SHP77 treated with DMSO at 0.1 percent for 48 hours (cell line): Measurements from ENCODE around the gene RBM20.

Source experiments
- DNase-seq: peaks from one replicate; lab custom pipeline; 2025; lab: John Stamatoyannopoulos, UW

The RBM20 gene

DNA sequence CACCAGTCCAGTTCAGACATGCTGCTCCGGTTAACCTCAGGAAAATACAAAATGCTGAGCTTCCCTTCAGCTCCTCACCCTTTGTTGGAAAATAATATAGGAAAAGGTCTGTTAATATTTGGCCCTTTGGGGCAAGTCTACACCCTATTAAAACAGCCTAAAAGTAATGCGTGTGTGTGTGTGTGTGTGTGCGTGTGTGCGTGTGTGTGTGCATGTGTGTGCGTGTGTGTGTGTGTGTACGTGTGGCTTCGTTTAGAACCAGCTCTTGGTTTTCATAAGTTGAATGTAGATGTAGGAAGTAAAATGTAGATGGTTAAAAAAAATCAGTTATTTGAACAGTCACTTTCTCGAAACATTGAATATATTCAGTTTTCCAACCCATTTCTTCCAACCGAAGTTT lies 166.5 kb downstream of the RBM20 start:
- no peak for DNase-seq

DNA sequence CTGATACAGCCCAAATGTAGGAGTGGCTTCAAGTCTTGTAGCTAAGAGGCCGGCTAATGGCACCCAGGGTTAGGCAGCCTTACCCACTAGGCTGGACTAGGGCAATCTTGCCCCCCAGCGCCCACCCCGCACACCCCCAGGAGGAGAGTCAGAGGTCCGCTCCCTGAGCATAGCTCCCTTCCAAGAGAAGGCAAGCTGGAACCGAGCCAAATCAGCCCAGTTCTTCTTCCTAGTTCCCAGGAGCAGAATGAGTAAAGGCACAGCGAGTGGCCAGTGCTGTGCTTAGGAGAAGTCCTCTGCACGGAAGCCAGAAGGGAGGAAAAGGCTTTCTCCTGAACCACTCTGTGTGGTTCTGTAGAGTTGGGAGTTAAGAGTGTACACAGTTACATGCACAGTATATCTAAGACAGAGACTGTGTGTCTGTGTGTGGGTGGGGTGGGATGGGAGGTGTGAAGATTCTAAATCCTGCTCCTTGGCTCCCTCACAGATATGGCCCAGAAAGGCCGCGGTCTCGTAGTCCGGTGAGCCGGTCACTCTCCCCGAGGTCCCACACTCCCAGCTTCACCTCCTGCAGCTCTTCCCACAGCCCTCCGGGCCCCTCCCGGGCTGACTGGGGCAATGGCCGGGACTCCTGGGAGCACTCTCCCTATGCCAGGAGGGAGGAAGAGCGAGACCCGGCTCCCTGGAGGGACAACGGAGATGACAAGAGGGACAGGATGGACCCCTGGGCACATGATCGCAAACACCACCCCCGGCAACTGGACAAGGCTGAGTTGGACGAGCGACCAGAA lies 167.8 kb downstream of the RBM20 start:
- DNase-seq, result no peak

- DNase-seq, result no peak
These were observed 168.4 kb downstream of the RBM20 start for GRCh38 chr10:110812583-110812982.

GRCh38 chr10:110813743-110814472 lies 169.8 kb downstream of the RBM20 start:
- DNase-seq, result no peak

- no peak for DNase-seq
These were observed 171.3 kb downstream of the RBM20 start for GRCh38 chr10:110815354-110816004.

GRCh38 chr10:110817614-110818013 lies 173.5 kb downstream of the RBM20 start:
- no peak for DNase-seq

GRCh38 chr10:110818311-110819256 lies 174.4 kb downstream of the RBM20 start:
- no peak for DNase-seq

- DNase-seq, result no peak
These were observed 176.2 kb downstream of the RBM20 start for GRCh38 chr10:110820321-110820814.

DNA sequence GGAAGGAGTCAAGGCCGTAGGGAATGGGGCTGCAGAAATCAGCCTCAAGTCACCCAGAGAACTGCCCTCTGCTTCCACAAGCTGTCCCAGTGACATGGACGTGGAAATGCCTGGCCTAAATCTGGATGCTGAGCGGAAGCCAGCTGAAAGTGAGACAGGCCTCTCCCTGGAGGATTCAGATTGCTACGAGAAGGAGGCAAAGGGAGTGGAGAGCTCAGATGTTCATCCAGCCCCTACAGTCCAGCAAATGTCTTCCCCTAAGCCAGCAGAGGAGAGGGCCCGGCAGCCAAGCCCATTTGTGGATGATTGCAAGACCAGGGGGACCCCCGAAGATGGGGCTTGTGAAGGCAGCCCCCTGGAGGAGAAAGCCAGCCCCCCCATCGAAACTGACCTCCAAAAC lies 177.4 kb downstream of the RBM20 start:
- DNase-seq, result no peak

GRCh38 chr10:110822035-110822711 lies 178.0 kb downstream of the RBM20 start:
- no peak for DNase-seq

GRCh38 chr10:110822712-110823311 lies 178.7 kb downstream of the RBM20 start:
- no peak for DNase-seq

GRCh38 chr10:110824152-110824441 lies 180.0 kb downstream of the RBM20 start:
- no peak for DNase-seq

- no peak for DNase-seq
These were observed 180.5 kb downstream of the RBM20 start for GRCh38 chr10:110824660-110825059.

- DNase-seq, result no peak
These were observed 181.4 kb downstream of the RBM20 start for GRCh38 chr10:110825508-110825907.

GRCh38 chr10:110827410-110827809 lies 183.3 kb downstream of the RBM20 start:
- no peak for DNase-seq

GRCh38 chr10:110827875-110828274 lies 183.7 kb downstream of the RBM20 start:
- DNase-seq, result no peak

DNA sequence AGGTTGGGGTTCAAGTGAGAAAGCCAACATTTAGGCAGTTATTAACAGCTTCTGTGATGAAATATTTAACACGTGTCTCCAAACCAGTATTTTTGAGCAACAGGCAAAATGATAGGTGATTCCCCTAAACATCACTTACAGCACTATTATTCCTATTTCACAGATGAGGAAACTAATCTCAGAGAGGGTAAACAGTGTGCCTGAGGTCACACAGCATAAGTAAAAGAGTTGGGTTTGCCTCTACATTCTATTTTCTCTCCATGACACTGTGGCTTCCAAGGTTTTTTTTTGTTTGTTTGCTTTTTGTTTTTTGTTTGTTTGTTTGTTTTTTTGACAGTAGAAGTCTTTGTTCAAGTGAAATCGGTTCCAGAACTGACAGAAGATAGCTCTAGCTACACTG lies 184.4 kb downstream of the RBM20 start:
- DNase-seq, result no peak

DNA sequence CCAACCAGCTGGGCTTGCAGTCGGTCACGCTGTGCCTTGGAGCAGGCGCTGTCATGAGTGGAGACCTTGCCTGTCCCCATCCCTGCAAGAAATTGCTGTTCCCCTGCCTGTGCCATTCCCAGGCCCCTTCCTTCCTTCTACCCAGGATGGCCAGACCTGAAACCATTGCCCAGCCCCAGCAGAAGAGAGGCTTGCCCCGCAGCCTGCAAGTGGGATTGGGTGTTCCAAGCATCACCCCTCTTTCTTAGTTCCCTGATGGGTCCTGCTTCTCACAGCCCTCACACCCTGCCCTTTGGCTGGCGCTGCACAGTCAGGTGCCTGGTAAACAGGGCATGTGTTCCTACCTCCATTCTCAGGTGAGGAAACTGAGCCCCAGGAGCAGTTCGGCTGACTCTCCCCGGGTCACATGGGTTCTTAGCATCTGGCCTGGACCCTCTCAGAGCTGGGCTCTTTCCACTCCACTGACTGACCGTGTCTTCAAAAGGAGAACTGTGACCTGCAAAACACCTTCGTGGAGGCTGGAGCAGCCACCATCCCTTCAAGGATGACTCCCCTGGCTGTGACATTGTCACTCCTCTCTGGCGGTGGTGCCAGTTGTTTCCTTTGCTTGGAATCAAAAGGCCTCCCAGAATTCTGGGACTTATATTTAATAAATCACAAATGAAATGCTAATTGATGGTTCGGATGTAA lies 185.7 kb downstream of the RBM20 start:
- DNase-seq, result no peak

DNA sequence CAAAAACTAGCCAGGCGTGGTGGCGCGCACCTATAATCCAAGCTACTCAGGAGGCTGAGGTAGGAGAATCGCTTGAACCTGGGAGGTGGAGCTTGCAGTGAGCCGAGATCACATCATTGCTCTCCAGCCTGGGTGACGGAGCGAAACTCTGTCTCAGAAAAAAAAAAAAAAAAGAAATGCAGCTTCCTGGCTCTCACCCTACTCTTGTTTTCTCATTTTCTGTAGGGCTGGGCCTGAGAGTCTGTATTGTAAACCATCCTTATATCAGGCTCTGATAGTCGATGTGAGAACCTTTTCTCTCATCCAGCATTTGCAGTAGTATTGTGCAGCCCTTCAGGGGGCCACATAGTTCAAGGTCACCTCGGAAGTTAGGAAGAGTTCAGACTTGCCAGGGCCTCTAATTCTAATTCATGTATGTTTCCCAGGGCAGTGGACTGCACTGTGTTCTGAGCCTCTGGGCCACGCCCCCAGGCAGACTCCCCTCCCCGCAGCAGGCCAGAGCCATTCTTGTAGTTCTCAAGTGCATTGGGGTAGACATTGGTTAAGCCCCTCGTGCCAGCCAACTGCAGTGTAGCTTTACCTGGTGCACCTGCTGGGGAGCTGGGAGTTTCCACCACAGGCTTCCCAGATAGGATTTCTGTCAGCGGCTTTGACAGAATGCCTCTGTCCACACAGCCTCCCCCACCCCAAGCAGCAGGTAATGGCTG lies 189.3 kb downstream of the RBM20 start:
- DNase-seq, result no peak
